ENCODE results near the gene FES.

FES gene

DNA sequence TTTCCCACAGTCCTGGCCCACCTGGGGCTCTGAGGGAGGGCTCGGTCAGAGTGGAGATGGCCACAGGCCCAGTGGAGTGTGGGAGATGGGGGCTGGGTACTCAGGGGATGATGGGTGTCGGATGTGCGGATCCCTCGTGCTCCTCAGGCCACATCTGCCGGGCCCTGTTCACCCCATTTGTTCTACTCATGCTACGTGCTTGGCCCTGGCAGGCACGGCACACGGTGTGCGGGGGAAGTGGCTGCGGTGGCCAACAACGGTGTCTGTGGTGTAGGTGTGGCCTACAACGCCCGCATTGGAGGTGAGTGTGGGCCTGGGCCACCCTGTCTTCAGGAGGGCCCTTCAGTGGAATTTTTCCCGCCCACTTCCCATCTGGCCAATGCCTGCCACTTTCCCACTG, 7.0 kb upstream of the FES start:
- DNase-seq = no peak

DNA sequence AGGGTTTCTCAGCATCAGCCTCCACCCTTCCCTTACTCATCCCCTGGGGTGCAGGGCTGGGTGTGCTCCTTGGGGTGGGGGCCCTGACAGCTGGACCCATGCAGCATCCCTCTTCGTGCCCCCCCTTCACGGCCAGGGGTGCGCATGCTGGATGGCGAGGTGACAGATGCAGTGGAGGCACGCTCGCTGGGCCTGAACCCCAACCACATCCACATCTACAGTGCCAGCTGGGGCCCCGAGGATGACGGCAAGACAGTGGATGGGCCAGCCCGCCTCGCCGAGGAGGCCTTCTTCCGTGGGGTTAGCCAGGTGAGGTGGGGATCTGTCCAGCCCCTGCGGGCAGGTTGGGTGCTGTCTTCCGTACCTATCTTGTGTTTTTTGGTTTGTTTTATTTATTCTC, 6.3 kb upstream of the FES start:
- DNase-seq = no peak

DNA sequence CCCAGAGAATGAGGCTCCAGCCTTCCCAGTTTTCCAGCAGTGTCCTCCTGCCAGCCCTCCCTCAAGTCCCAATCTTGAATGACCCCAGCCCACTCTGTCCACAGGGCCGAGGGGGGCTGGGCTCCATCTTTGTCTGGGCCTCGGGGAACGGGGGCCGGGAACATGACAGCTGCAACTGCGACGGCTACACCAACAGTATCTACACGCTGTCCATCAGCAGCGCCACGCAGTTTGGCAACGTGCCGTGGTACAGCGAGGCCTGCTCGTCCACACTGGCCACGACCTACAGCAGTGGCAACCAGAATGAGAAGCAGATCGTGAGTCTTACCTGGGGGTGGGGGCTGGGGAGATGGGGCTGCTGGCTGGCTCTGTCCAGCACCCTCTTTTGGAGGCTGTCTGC, 5.6 kb upstream of the FES start:
- no peak for DNase-seq

DNA sequence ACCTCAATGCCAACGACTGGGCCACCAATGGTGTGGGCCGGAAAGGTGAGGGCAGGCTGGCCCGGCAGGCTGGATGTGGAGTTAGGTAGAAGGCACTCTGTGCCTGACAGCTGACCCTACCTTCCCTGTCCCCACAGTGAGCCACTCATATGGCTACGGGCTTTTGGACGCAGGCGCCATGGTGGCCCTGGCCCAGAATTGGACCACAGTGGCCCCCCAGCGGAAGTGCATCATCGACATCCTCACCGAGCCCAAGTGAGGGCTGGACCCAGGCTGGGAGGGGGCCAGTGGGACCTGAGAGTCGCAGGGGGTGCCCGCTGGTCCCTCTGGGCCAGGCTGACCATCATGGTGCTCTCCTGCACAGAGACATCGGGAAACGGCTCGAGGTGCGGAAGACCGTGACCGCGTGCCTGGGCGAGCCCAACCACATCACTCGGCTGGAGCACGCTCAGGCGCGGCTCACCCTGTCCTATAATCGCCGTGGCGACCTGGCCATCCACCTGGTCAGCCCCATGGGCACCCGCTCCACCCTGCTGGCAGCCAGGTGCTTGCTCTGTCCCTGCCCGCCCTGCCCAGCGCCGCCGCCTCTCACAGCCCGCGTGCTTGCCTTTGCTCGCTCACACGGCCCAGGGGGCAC, 4.5 kb upstream of the FES start:
- DNase-seq = no peak

DNA sequence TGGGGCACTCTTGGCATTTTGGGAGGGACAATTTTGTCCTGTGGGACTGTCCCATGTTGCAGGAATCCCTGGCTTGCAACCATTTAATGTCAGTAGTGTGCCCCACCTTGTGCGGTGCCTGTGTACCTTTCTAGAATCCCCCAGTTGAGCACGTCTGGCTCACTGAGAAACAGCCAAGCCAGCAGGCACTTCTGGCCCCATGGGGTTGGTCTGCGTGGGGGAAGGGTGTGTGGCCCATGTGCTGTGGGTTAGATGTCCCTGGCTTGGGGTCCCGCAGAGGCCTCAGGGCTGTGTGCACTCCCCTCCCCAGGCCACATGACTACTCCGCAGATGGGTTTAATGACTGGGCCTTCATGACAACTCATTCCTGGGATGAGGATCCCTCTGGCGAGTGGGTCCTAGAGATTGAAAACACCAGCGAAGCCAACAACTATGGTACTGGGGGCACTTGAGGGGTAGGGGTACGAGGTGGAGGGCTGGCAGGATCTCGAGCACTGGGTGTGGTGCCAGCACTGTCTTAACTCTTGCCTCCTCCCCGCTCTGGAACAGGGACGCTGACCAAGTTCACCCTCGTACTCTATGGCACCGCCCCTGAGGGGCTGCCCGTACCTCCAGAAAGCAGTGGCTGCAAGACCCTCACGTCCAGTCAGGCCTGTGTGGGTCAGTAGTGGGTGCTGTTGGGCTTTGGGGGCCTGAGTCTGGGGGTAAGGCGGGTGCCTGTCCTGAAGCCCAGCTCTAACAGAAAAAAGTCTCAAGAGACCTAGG, 3.7 kb upstream of the FES start:
- DNase-seq = no peak

DNA sequence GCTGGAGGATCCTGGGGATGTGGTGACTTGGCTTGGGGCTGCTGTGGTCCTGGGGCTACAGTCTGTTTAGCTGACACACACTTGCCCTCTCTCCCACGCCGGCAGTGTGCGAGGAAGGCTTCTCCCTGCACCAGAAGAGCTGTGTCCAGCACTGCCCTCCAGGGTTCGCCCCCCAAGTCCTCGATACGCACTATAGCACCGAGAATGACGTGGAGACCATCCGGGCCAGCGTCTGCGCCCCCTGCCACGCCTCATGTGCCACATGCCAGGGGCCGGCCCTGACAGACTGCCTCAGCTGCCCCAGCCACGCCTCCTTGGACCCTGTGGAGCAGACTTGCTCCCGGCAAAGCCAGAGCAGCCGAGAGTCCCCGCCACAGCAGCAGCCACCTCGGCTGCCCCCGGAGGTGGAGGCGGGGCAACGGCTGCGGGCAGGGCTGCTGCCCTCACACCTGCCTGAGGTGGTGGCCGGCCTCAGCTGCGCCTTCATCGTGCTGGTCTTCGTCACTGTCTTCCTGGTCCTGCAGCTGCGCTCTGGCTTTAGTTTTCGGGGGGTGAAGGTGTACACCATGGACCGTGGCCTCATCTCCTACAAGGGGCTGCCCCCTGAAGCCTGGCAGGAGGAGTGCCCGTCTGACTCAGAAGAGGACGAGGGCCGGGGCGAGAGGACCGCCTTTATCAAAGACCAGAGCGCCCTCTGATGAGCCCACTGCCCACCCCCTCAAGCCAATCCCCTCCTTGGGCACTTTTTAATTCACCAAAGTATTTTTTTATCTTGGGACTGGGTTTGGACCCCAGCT, 2.9 kb upstream of the FES start:
- no peak for DNase-seq

DNA sequence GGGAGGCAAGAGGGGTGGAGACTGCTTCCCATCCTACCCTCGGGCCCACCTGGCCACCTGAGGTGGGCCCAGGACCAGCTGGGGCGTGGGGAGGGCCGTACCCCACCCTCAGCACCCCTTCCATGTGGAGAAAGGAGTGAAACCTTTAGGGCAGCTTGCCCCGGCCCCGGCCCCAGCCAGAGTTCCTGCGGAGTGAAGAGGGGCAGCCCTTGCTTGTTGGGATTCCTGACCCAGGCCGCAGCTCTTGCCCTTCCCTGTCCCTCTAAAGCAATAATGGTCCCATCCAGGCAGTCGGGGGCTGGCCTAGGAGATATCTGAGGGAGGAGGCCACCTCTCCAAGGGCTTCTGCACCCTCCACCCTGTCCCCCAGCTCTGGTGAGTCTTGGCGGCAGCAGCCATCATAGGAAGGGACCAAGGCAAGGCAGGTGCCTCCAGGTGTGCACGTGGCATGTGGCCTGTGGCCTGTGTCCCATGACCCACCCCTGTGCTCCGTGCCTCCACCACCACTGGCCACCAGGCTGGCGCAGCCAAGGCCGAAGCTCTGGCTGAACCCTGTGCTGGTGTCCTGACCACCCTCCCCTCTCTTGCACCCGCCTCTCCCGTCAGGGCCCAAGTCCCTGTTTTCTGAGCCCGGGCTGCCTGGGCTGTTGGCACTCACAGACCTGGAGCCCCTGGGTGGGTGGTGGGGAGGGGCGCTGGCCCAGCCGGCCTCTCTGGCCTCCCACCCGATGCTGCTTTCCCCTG, 2.2 kb upstream of the FES start:
- no peak for DNase-seq

DNA sequence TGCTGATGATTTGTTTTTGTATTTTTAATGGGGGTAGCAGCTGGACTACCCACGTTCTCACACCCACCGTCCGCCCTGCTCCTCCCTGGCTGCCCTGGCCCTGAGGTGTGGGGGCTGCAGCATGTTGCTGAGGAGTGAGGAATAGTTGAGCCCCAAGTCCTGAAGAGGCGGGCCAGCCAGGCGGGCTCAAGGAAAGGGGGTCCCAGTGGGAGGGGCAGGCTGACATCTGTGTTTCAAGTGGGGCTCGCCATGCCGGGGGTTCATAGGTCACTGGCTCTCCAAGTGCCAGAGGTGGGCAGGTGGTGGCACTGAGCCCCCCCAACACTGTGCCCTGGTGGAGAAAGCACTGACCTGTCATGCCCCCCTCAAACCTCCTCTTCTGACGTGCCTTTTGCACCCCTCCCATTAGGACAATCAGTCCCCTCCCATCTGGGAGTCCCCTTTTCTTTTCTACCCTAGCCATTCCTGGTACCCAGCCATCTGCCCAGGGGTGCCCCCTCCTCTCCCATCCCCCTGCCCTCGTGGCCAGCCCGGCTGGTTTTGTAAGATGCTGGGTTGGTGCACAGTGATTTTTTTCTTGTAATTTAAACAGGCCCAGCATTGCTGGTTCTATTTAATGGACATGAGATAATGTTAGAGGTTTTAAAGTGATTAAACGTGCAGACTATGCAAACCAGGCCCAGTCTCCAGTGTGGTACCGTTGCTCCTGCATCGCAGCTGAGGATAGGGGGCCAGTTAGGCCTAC, 1.4 kb upstream of the FES start:
- no peak for DNase-seq

DNA sequence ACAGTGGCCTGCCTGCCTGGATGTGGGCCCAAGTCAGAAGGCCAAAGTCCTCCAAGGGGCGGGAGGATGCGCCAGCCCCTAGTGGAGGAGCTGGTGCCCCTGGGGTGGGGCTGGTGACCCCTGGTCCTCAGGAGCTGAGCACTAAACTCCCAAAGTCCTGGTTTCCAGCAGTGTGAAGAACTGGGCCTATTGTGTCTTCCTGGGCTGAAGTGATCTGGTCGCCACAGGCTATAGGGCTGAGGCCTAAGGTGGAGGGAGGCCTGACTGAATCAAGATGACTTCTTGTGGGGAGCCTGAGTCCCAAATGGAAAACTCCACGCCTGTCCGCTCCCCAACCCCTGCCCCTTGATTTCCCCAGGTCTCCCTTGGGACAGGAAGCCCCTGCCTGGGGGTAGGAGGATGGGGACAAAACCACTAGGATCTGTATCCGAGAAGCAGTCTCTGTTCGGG, 753 bp upstream of the FES start:
- DNase-seq = no peak

DNA sequence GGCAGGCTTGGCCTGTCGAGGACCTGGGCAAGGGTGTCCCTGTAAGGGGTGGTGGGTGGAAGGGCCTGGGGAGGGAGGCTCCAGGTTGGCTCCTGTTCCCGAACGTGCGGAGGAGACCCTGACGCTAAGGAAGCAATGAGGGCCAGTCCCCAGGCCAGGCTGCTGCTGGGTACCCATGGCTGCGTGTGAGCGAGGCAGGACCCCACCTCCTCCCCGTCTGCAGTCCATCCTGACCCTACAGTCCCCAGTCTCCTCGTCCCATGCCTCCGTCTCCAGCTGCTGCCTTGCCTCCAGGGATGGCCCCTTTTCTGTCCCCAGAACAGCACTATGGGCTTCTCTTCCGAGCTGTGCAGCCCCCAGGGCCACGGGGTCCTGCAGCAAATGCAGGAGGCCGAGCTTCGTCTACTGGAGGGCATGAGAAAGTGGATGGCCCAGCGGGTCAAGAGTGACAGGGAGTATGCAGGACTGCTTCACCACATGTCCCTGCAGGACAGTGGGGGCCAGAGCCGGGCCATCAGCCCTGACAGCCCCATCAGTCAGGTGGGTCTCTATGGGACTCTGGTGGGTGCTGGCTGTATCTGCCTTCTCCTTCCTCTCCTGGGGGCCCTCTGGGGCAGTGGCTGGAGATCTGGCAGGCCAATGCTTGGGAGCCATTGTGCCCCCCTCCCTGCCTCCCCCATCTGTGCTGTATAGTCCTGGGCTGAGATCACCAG, 571 bp downstream of the FES start:
- DNase-seq = no peak

DNA sequence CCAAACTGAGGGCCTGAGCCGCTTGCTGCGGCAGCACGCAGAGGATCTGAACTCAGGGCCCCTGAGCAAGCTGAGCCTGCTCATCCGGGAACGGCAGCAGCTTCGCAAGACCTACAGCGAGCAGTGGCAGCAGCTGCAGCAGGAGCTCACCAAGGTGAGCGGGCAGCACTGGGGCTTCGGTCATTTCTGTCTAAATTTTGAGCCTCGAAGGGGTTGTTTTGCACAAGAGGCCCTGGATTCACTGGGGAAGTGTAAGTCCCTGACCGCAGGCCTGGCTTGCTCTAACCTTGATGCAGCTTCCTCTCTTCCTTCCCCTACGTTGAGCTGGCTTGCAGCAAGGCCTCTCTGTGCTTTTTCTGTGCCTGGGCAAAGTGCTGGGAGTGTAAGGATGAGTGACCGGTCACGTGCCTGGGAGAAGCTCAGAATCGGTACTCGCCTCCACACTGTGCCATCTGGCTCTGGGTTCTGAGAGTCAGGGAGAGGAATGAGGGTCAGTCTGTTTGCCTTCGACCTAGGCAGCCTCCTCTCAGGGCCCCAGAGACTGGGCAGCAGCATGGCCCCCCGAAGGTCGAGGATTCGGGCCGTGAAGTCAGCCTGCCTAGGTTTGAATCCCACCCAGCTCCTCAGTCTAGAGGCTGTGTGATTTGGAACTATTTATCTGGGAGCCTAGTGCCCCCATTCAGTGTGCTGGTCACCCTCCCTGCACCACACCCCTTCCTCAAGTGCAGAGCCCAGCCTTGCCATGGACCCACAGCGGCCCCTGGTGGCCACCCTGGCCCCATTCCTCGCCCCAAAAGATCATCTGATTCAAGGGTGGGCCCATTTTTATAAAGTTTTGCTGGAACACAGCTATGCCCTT, 1.4 kb downstream of the FES start:
- DNase-seq = peak; percentile 49

DNA sequence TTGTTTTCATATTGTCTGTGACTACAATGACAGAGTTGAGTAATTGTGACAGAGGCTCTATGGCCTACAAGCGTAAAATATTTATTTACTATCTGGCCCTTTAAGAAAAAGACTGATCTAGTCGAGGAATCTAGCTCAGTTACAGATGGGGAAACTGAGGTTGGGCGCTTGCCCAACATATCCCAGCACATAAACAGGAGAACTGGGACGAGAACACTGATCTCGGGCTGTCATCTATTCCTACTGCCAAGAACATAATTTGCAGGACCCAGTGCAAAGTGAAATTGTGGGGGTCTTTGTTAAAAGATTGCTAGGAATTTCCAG, 1.9 kb downstream of the FES start:
- DNase-seq = no peak

DNA sequence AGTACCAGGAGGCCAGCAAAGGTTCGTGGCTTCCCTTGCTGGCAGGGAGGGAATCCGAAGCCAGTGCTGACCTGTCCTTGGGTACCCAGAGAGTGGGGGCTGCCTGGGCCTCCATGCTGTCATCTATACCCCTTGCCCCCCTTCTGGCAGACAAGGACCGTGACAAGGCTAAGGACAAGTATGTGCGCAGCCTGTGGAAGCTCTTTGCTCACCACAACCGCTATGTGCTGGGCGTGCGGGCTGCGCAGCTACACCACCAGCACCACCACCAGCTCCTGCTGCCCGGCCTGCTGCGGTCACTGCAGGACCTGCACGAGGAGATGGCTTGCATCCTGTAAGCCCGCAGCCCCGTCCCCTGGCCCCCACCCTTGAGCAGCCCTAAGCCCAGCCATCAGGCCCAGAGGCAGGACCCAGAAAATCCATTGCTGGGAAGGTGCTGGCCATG, 2.8 kb downstream of the FES start:
- no peak for DNase-seq

DNA sequence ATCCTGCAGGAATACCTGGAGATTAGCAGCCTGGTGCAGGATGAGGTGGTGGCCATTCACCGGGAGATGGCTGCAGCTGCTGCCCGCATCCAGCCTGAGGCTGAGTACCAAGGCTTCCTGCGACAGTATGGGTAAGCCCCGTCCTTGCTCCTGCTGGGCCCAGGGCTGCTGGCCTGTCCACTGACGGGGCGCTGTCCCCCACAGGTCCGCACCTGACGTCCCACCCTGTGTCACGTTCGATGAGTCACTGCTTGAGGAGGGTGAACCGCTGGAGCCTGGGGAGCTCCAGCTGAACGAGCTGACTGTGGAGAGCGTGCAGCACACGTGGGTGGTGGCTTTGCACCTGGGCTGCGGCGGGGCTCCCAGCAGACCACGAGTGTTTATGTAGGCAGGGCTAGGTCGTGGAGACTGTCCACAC, 5.0 kb downstream of the FES start:
- DNase-seq = no peak

DNA sequence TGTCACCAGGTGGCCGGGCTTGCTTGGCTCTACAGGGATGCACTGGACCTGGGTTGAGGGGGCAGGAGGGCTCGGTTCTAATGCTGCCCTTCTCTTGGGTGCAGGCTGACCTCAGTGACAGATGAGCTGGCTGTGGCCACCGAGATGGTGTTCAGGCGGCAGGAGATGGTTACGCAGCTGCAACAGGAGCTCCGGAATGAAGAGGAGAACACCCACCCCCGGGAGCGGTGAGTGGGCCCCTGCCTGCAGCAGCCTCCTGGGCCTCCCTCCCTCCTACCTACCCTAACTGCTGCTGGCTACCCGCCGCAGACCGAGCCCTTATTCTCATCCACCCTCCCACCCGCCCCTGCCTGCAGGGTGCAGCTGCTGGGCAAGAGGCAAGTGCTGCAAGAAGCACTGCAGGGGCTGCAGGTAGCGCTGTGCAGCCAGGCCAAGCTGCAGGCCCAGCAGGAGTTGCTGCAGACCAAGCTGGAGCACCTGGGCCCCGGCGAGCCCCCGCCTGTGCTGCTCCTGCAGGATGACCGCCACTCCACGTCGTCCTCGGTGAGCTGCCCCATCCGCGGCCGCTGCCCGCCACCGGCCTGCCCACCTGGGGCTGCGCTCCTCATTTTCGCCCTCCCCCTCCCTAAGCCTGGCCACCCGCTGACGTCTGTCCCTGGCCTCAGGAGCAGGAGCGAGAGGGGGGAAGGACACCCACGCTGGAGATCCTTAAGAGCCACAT, 5.6 kb downstream of the FES start:
- no peak for DNase-seq

DNA sequence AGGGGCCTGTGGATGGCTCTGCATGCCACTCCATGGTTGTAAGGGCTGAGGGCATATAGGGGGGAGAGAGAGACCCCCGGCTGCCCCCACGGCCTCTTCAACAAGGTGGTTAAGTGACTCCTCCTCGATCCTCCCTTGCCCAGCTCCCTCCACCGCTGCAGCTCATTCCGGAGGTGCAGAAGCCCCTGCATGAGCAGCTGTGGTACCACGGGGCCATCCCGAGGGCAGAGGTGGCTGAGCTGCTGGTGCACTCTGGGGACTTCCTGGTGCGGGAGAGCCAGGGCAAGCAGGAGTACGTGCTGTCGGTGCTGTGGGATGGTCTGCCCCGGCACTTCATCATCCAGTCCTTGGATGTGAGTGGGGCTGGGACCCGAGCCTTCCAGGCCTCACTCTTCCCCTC, 6.5 kb downstream of the FES start:
- DNase-seq = no peak

DNA sequence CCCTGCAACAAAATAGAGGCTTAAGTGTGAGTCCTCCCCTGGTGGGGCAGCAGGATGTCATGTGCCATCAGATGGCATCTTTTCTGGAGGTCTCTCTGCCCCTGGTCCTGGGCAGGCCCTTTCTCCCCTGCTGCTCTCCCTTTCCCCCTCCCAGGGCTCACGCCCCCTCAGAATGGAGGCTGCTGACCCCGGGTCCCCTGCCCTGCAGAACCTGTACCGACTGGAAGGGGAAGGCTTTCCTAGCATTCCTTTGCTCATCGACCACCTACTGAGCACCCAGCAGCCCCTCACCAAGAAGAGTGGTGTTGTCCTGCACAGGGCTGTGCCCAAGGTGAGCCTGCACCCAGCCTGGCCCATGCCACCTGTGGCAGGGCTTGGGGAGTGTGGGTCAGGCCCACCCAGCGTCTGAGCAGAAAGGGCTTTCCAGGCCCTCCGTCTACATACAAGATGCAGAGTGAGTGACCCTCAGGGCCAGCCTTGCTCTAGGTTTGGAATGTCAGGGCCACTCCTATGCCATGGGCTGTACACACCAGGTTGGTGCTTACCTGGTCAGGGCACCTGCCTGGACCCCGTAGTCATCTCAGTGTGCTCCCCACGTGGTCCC, 7.1 kb downstream of the FES start:
- DNase-seq = no peak

DNA sequence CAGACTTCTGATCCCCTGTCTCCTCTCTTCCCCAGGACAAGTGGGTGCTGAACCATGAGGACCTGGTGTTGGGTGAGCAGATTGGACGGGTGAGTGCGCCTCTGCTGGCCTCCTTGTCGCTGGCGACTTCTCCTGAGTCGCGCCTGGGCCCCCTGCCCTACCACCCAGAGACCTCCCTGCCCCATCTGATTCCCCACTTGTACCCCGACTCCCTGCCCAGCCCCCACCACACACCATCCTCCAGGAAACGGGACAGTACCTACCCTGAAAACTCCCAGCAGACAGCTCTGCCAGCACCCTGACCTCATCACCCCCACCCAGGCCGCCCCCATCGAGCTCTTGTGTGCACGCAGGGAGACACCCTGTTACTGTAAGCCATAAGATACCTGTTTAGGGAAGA, 7.7 kb downstream of the FES start:
- no peak for DNase-seq

DNA sequence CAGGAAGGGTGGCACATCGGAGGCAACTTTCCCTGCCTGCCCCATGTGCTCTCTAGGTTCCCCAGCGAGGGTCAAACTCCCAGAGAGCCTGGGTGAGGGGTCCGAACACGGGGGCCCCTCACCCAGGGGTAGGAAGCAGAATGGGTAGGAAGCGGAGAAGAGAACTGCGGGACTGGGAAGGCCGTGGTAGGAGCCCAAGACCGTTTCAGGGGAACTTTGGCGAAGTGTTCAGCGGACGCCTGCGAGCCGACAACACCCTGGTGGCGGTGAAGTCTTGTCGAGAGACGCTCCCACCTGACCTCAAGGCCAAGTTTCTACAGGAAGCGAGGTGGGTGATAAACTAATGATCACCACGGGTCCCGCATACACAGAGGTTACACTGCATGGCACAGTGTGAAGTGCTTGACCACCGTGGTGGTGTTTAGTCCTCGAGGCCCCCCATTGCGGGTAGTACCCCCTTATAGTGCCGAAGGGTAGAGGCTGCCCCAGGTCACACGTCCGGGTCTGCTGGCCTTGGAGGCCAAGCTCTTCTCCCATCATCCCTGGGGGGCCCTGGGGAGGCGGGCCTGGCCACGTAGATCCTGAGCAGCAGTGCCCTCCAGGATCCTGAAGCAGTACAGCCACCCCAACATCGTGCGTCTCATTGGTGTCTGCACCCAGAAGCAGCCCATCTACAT, 8.3 kb downstream of the FES start:
- DNase-seq = no peak

All from SIG-M5 (cell line).